Mucosa of stomach (tissue), 1 donor: Measurements from ENCODE around the gene SPATA31D1.

Source experiments
- H3K27me3 ChIP-seq: one replicate; pipeline ENCODE4 v1.7.0; 2013; ENCODE audit warnings: mild to moderate bottlenecking, low read length; ENCODE audit not compliant: control insufficient read depth, insufficient read depth
- H3K36me3 ChIP-seq: one replicate; pipeline ENCODE4 v1.7.0; 2013; ENCODE audit warnings: low read length; ENCODE audit not compliant: control insufficient read depth, insufficient read depth
- H3K4me1 ChIP-seq: one replicate; pipeline ENCODE4 v1.7.0; 2013; ENCODE audit warnings: mild to moderate bottlenecking, low read length; ENCODE audit not compliant: control insufficient read depth, insufficient read depth
- H3K4me3 ChIP-seq: one replicate; pipeline ENCODE4 v1.7.0; 2013; ENCODE audit warnings: low read length
- H3K9ac ChIP-seq: one replicate; pipeline ENCODE4 v1.7.0; 2013; ENCODE audit warnings: mild to moderate bottlenecking, low read length, moderate library complexity
- H3K9me3 ChIP-seq: one replicate; pipeline ENCODE4 v1.7.0; 2013; ENCODE audit warnings: mild to moderate bottlenecking, low read length, moderate library complexity; ENCODE audit not compliant: control insufficient read depth
- donor health status: Pancreatic carcinoma.

SPATA31D1 gene

GRCh38 chr9:81980568-81980967 lies 8.0 kb upstream of the SPATA31D1 start:
- Histone ChIP-seq H3K36me3 (no peaks in the 10 kb centered on the region), H3K9me3 (no peaks in the 10 kb centered on the region), H3K27me3 (no peaks in the 10 kb centered on the region), H3K4me1 (no peaks in the 10 kb centered on the region), H3K4me3 (no peak overlapping the region), H3K9ac (no peak overlapping the region)

- H3K36me3 ChIP-seq: no peaks in the 10 kb centered on the region
- H3K4me1 ChIP-seq: no peaks in the 10 kb centered on the region
- no peak overlapping the region for H3K4me3 ChIP-seq
- no peak overlapping the region for H3K9ac ChIP-seq
- H3K9me3 ChIP-seq: no peaks in the 10 kb centered on the region
- no peaks in the 10 kb centered on the region for H3K27me3 ChIP-seq
These were observed 6.7 kb upstream of the SPATA31D1 start for GRCh38 chr9:81981883-81982282.

DNA sequence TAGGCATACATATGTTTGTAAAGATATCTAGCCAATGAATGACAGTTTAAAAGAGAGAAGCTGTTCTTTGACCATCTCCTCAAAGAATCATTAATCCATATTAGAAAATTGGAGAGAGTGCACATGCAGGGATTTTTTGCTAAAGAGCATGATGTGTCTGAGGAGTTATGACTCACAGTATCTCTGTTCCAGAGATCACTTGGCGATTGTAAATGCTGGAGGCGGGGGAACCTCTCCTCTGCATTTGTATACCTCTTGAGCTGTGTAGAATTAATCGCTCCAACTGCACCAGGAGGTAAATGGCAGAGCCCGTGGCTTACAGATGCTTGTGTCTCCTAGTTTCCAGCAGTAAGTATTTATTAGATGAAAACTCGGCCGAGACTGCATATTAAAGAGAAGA lies 3.6 kb upstream of the SPATA31D1 start:
- Histone ChIP-seq H3K4me1 (no peaks in the 10 kb centered on the region), H3K9me3 (no peaks in the 10 kb centered on the region), H3K9ac (no peak overlapping the region), H3K27me3 (no peaks in the 10 kb centered on the region), H3K36me3 (no peaks in the 10 kb centered on the region), H3K4me3 (no peak overlapping the region)

- H3K4me3 ChIP-seq: no peak overlapping the region
- H3K4me1 ChIP-seq: no peaks in the 10 kb centered on the region
- no peaks in the 10 kb centered on the region for H3K9me3 ChIP-seq
- H3K27me3 ChIP-seq: no peaks in the 10 kb centered on the region
- no peaks in the 10 kb centered on the region for H3K36me3 ChIP-seq
- no peak overlapping the region for H3K9ac ChIP-seq
These were observed 2.5 kb upstream of the SPATA31D1 start for GRCh38 chr9:81986051-81986450.

- Histone ChIP-seq H3K9me3 (no peaks in the 10 kb centered on the region), H3K4me3 (no peak overlapping the region), H3K9ac (no peak overlapping the region), H3K27me3 (peaks cover 2% of the 10 kb centered on the region), H3K4me1 (no peaks in the 10 kb centered on the region), H3K36me3 (no peaks in the 10 kb centered on the region)
These were observed 1.1 kb downstream of the SPATA31D1 start for GRCh38 chr9:81989700-81990099.

DNA sequence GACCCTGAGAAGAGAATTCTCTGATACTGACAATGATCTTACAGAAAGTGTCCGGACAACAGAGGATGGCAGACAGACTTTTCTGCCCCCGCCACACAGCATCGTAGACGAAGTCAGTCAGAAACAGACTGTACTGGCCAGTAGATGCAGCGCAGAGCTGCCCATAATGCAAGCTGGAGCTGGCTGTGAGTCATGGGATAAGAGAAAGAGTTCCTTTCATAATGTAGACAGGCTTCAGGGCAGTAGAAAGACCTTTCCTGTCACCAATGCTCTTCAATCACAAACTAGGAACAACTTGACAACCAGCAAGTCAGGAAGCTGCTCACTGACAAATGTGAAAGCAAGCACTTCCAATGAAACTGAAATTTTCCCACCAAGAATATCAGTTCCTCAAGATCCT lies 5.1 kb downstream of the SPATA31D1 start:
- H3K4me1 ChIP-seq: no peaks in the 10 kb centered on the region
- H3K9me3 ChIP-seq: no peaks in the 10 kb centered on the region
- H3K27me3 ChIP-seq: peaks cover 2% of the 10 kb centered on the region
- H3K4me3 ChIP-seq: no peak overlapping the region
- H3K36me3 ChIP-seq: no peaks in the 10 kb centered on the region
- H3K9ac ChIP-seq: no peak overlapping the region

DNA sequence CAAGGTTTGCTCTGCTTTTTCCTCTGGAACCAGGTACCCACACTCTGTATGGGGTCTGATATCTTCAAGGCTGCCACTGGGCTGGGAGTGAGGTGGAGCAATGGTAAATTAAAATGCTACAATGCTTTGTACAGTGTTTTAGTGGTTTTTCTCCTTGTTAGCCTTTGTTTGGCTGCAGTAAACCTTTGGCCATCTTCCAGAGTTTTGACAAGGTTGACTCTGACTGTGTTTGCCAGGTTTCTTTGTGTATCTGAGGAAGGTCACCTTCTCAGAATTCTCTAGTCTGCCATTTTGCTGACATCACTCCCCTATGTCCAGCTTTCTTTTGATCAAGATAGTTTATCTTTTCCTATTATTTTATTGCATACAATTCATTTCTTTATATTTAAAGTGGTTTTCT lies 11.2 kb downstream of the SPATA31D1 start:
- Histone ChIP-seq H3K4me3 (no peak overlapping the region), H3K9ac (no peak overlapping the region), H3K27me3 (no peaks in the 10 kb centered on the region), H3K36me3 (no peaks in the 10 kb centered on the region), H3K9me3 (no peaks in the 10 kb centered on the region), H3K4me1 (no peaks in the 10 kb centered on the region)

- Histone ChIP-seq H3K9me3 (no peaks in the 10 kb centered on the region), H3K4me1 (no peaks in the 10 kb centered on the region), H3K27me3 (no peaks in the 10 kb centered on the region), H3K9ac (no peak overlapping the region), H3K36me3 (no peaks in the 10 kb centered on the region), H3K4me3 (no peak overlapping the region)
These were observed 22.1 kb downstream of the SPATA31D1 start for GRCh38 chr9:82010711-82011110.

DNA sequence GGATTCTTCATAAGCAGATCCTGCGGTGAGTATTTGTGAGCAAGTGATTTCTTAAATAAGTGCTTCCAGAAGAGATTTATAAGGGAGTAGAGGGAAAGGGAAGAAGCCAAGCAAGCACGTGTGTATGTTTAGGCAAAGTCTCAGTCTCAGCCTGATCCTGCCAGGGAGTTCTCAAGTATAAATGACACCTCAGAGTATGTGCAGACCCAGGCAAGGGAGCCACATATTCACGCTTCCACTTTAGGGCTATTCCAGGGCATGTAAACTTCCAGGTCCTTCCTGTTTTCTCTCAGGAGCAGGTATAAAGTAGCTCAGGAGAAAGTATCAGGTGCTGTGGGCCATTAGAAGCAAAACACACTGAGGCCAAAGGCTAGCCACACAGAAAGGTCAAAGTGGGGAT lies 22.6 kb downstream of the SPATA31D1 start:
- Histone ChIP-seq H3K27me3 (no peaks in the 10 kb centered on the region), H3K36me3 (no peaks in the 10 kb centered on the region), H3K4me1 (no peaks in the 10 kb centered on the region)

DNA sequence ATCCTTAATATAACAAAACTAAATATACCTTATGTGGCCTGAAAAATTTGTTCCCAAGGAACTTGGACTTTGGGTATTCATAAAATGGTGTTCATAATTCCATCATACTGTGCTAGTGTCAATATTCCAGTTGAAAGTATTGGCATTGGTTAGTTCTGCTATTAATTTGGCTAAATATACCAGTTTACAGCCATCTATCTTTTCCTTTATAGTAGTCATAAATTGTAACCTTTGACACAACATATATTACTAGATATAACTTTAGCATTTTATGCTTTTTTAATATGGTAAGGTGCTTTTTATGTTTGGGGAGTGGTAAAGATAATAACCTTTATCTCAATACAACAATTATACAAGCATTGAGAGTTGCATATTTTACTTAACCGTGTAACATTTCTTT lies 23.7 kb downstream of the SPATA31D1 start:
- Histone ChIP-seq H3K4me3 (no peak overlapping the region), H3K9me3 (no peaks in the 10 kb centered on the region), H3K27me3 (no peaks in the 10 kb centered on the region), H3K4me1 (no peaks in the 10 kb centered on the region), H3K36me3 (no peaks in the 10 kb centered on the region), H3K9ac (no peak overlapping the region)

More for the DNA sequence above, 22.6 kb downstream of the SPATA31D1 start:
- H3K4me3 ChIP-seq: no peak overlapping the region
- no peak overlapping the region for H3K9ac ChIP-seq
- no peaks in the 10 kb centered on the region for H3K9me3 ChIP-seq

DNA sequence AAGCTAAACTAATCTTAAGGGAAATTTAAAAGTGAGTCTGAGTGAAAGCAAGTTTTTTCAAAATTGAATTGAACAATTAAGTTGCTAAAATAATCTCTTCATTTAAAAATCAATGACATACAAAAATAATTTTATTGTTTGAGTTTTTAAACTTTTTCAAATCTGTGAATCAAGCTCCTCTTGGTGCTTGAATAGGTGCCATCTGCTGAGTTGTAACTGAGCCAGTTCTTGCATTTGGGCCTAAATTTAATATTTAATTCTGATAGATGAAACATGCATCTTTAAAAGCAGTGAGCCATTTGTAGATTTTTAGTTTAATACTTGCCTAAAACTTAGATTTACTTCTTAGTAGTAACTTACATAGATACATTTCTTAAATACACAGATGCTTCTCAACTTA lies 31.8 kb downstream of the SPATA31D1 start:
- H3K9me3 ChIP-seq: no peaks in the 10 kb centered on the region
- no peak overlapping the region for H3K9ac ChIP-seq
- no peaks in the 10 kb centered on the region for H3K36me3 ChIP-seq
- H3K4me3 ChIP-seq: no peak overlapping the region
- no peaks in the 10 kb centered on the region for H3K4me1 ChIP-seq
- H3K27me3 ChIP-seq: no peaks in the 10 kb centered on the region

GRCh38 chr9:82021198-82021597 lies 32.6 kb downstream of the SPATA31D1 start:
- H3K36me3 ChIP-seq: no peaks in the 10 kb centered on the region
- H3K9ac ChIP-seq: no peak overlapping the region
- no peaks in the 10 kb centered on the region for H3K9me3 ChIP-seq
- no peaks in the 10 kb centered on the region for H3K27me3 ChIP-seq
- H3K4me1 ChIP-seq: no peaks in the 10 kb centered on the region
- H3K4me3 ChIP-seq: no peak overlapping the region

- H3K27me3 ChIP-seq: no peaks in the 10 kb centered on the region
- H3K4me3 ChIP-seq: no peak overlapping the region
- no peaks in the 10 kb centered on the region for H3K36me3 ChIP-seq
- no peaks in the 10 kb centered on the region for H3K9me3 ChIP-seq
- no peak overlapping the region for H3K9ac ChIP-seq
- H3K4me1 ChIP-seq: no peaks in the 10 kb centered on the region
These were observed 33.5 kb downstream of the SPATA31D1 start for GRCh38 chr9:82022121-82022520.
